GM19324 (cell line): ENCODE data around the gene MTNR1A.
"Not testable (repeated sequence)": the region's sequence is repeated elsewhere in the genome, so short reads cannot be mapped to it uniquely, and the experiment has no call there.

Experiments
- ATAC-seq: cut with Tn5 transposase; IDR thresholded peaks from one replicate; pipeline ENCODE4 v1.9.1; 2021; ENCODE audit warnings: mild to moderate bottlenecking, moderate library complexity; ENCODE audit not compliant: unreplicated experiment, low FRiP score

Gene MTNR1A

DNA sequence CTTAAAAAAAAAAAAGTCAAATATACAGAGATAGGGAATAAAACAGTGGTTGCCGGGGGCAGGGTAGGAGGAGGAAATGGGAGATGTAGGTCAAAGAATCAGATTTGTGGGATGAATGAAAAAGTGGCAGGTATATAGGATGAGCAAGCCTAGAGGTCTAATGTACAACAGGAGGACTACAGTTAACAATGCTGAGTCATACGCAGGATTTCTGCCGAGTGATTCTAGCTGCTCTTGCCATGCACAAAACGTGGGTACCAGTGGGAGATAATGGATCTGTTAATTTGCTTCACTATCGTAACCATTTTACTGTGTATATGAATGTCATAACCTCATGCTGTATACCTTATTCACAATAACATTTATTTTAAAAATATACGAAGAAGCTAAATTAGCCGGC is 10.7 kb upstream of the MTNR1A start:
- ATAC-seq, result no peak

DNA sequence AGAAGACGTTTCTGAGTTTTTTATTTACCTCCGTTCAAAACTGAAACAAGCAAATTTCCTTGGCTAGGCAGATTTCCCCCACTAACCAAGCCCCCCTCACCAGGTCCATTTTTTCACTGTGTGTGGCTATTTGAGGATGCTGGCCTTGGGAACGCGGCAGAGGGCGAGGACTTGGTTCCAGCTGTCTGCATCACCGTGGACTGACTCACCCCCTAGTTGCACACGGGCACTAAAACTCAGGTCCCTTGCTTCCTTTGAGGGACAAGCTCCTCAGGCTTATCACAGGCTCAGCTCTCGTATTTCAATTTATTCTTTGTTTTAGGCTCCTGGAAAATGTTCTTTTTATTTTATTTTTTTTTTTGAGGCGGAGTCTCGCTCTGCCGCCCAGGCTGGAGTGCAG is 8.4 kb upstream of the MTNR1A start:
- ATAC-seq, result no peak

DNA sequence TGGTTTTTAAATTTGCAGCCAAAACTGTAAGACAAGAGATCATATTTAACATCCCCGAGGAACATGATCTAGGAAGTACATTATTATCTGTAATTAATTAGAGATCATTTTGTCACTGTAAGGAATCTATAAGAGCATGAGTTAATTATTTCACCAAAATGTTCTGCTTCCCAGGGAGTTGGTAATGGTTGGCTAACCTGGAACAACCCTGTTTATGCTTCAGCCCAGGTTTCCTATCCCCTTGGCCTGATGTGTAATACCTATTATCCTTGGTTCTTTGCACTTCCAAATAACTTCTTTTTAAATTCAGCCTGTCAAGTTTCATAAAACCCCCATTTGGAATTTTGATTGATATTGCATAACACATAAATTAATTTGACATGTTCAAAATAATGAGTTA is 6.4 kb upstream of the MTNR1A start:
- ATAC-seq, result no peak

DNA sequence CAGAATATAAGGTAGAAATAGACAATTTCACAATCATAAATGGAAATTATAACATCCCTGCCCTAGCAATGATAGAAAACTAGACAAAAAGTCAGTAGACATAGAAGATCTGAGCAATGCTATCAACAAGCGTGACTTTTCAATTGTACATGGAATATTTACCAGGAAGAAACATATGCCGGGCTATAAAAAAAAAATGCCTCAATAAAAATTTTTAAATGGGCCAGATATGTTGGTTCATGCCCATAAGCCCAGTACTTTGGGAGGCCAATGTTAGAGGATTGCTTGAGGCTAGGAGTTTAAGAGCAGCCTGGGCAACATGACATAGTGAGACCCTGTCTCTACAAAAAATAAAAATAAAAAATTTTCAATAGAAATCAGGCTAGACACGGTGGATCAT is 5.3 kb upstream of the MTNR1A start:
- ATAC-seq, result no peak

- no peak for ATAC-seq
Measured at GRCh38 chr4:186557486-186557885, 2.1 kb upstream of the MTNR1A start.

DNA sequence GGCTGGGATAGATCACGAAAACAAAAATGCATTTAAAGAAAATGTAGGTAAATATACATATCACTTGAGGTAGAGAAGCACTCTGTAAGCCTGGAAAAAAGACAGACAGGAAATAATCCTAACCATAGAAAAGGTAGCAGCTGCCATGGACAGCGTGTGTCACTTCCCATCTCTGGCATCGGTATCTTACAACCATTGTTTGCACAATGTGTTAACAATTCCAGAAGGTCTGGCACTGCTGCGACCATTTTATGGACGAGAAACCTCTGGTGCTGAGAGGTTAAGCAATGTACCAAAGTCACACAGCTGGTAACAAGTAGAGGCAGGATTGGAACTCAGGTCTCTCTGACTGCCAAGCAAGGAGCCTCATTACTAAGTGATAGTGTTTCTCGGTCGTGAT is 1.7 kb upstream of the MTNR1A start:
- no peak for ATAC-seq

DNA sequence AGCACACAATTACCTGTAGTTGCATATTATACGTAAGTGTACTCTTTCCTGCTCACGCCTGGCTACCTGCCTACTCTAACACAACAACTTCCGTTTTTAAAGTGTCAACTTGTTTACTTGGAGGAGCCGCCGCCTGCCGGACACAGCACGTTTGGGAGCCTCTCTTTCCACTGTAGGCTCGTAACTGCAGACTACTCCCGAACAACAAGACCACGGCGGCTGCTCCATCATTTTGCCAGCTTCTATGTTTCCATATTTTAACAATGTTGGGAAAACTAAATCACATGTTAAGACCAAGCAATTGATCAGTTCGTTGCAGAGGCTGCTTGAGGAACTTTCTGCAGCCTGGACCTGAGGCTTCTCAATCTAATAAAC is 841 bp downstream of the MTNR1A start:
- ATAC-seq, result no peak

GRCh38 chr4:186553717-186554116 is 1.6 kb downstream of the MTNR1A start:
- no peak for ATAC-seq

GRCh38 chr4:186551849-186552248 is 3.5 kb downstream of the MTNR1A start:
- no peak for ATAC-seq

DNA sequence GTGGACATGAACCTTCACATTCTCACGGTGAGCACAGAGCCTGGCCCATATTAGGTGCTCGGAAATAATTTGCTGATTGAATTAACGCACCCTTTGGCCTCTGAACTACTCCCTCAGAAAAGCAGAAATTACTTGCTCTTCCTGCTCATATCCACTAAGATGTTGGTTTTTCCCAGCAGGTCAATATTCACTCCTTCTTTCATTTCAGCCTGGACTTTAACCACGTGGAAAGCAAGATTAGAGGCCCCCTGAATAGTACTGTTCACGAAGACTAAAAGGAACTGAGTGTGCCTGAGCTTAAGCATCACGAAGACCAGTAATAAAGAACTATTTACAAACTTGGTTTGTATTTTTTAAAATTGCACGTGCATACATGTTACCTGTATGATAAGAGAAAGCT is 9.9 kb downstream of the MTNR1A start:
- ATAC-seq, result no peak

- ATAC-seq, result no peak
Measured at GRCh38 chr4:186543206-186543605, 12.2 kb downstream of the MTNR1A start.

GRCh38 chr4:186541801-186542200 is 13.6 kb downstream of the MTNR1A start:
- ATAC-seq, result no peak

DNA sequence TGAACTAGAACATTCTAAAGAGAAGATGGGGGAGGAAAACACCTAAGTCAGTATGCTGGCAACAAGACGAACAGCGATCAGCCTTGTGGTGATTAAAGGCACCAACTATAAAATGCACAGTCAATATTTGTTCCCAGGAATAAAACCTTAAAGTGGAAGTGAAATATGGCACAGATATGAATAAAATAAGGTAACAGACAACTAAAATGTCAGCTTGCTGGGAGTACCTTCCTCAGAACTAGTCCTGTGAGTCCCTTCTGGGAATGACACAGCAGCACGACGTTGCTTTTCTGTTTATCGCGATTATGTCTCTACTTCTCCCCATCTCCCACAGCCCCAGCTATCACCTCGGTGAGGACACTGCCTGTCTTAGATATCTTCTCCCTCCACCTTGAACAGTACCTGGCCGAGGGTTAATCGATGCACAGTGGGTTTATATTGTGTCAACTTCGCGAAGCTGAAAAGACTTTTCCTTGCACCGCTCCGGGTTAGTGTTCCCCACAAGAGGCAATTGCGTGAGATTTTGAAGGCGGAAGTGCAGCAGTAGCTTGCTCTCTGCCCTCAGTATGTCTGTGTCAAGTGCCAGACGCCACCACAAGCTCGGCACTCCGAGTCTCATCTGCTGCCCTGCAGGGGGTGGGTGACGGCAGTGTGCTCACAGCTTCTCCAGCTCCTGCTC is 17.4 kb downstream of the MTNR1A start:
- no peak for ATAC-seq

DNA sequence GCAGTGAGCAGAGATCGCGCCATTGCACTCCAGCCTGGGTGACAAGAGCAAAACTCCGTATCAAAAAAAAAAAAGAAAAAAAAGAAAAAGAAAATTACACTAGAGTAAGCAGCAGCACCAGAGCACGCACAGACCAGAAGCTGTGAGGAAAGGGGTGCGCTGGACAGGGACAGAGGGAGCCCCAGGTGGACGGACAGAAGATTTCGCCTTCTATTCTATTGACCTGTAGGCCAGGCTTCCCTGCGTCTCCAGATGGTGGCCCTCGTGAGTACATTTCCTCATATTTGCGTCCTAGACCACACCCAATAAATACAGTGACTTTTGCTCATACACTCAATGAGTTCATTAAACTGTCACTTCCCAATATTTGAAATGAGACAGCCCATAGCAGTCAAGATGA is 19.1 kb downstream of the MTNR1A start:
- no peak for ATAC-seq

- ATAC-seq, result no peak
Measured at GRCh38 chr4:186534056-186534455, 21.3 kb downstream of the MTNR1A start.

DNA sequence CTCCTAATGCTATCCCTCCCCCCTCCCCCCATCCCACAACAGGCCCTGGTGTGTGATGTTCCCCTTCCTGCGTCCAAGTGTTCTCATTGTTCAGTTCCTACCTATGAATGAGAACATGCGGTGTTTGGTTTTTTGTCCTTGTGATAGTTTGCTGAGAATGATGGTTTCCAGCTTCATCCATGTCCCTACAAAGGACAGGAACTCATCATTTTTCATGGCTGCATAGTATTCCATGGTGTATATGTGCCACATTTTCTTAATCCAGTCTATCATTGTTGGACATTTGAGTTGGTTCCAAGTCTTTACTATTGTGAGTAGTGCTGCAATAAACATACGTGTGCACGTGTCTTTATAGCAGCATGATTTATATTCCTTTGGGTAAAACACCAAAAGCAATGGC is 31.4 kb downstream of the MTNR1A start:
- not testable (repeated sequence) for ATAC-seq

GRCh38 chr4:186516287-186516686 is 39.1 kb downstream of the MTNR1A start:
- no peak for ATAC-seq

GRCh38 chr4:186514271-186514950 is 41.0 kb downstream of the MTNR1A start:
- no peak for ATAC-seq

GRCh38 chr4:186504771-186505170 is 50.6 kb downstream of the MTNR1A start:
- ATAC-seq, result not testable (repeated sequence)

- ATAC-seq, result no peak
Measured at GRCh38 chr4:186502231-186502630, 53.1 kb downstream of the MTNR1A start.

DNA sequence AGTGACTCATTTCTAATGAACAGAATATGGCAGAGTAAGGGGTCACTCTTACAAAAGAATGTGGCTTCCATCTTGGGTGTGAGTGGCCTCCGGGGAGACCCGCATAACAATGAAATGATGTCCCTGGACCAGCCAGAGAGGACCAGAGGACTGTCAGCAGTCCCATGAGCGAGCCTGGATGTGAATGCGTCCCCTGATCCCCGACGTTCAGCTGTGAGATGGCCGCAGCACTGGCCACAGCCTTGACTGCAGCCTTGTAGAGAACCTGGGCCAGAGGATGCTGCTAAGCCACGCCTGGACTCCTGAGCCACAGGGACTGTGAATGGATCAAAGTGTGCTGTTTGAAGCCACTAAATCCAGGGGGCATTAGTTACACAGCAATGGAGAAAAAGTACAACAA is 53.8 kb downstream of the MTNR1A start:
- no peak for ATAC-seq

DNA sequence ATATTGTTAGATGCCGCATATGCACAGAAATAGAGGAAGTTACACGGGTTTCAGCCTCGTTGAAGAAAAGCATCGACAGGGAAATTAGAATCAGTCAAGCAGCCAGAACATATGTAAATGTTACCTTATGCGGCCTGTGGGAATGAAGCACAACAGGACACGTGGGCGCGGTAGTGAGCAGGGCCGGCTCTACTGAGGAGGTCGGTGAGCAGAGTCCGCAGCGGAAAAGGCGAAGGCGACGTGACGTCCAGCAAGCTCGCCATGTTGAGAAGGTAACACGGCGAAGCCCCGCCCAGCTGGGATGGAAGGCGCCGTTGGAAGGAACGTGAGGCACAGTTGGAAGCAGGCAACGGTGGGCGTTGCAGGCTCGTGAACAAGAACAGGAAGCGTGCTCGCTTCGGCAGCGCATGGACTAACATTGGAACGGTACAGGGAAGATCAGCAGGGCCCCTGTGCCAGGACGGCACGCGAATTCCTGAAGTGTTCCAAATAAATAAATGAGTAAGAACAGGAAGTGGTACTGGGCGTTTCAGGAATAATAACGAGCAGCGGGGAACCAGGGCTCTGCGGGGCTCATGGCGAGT is 54.6 kb downstream of the MTNR1A start:
- no peak for ATAC-seq
